Breast epithelium (tissue), 4 donors: ENCODE results near the gene LRRC3B. TPM values are rescaled to one million over a fixed set of nuclear protein-coding genes. Genes with fewer than 3 reads are reported as not detected.

ENCODE experiments used
- DNase-seq, 2 donors: peaks; one replicate each; pipeline ENCODE4 v3.0.0-alpha.2; 2019; ENCODE audit warnings: low spot score in 2 of 2
- H3K27ac ChIP-seq, 2 donors: fragments of 200-600 bp; sonication (generic) in 1 of 2; one replicate each; pipeline ENCODE4 v1.5.1; 2016 to 2019; ENCODE audit warnings: mild to moderate bottlenecking in 1 of 2
- H3K27me3 ChIP-seq, 2 donors: fragments of 200-600 bp; sonication (generic) in 1 of 2; one replicate each; pipeline versions ENCODE4 v1.5.1 to v1.6.0; 2017 to 2019; ENCODE audit warnings: control low read depth in 1 of 2, mild to moderate bottlenecking in 1 of 2
- H3K36me3 ChIP-seq: fragments of 200-600 bp; one replicate; pipeline ENCODE4 v1.5.1; 2019
- H3K4me1 ChIP-seq, 2 donors: fragments of 200-600 bp; sonication (generic); one replicate each; pipeline ENCODE4 v1.5.1; 2016 to 2019; ENCODE audit warnings: control low read depth in 1 of 2
- H3K4me3 ChIP-seq, 3 donors: fragments of 200-600 bp; sonication (generic); 1 replicate in 2 of 3; 2 replicates in 1 of 3; pipeline ENCODE4 v1.5.1; 2016 to 2019; ENCODE audit warnings: mild to moderate bottlenecking in 3 of 3, moderate library complexity in 2 of 3
- H3K9me3 ChIP-seq, 2 donors: fragments of 200-600 bp; sonication (generic) in 1 of 2; one replicate each; pipeline ENCODE4 v1.5.1; 2016 to 2019; ENCODE audit warnings: control low read depth in 1 of 2
- POLR2A ChIP-seq: fragments of 450-650 bp; IDR thresholded peaks from one replicate; pipeline ENCODE4 v1.6.1; 2016; ENCODE audit warnings: antibody characterized with exemption, mild to moderate bottlenecking, moderate library complexity
- POLR2AphosphoS5 ChIP-seq, 3 donors: sonication (generic); formaldehyde crosslinking; IDR thresholded peaks; one replicate each; pipeline ENCODE4 v1.6.1; 2017; ENCODE audit warnings: antibody characterized with exemption in 3 of 3
- intact Hi-C: fragments of 100-400 bp; cut with DNase I; formaldehyde crosslinking; loops from one replicate; pipeline ENCODE4 v1.15.1; 2023; ENCODE audit warnings: low total_unique reads
- total RNA-seq, 3 donors: library from RNA; depleted of rRNA; stranded (reverse); fragments of >200 nt; gene quantifications; one replicate each; pipeline ENCODE4 v1.1.0, GENCODE V29; 2016
- TF ChIP-seq, protein P1 (sequence below), 3 donors: fragments of 450-650 bp; IDR thresholded peaks; one replicate each; pipeline ENCODE4 v1.5.1; 2016 to 2017; ENCODE audit warnings: antibody characterized with exemption in 3 of 3, mild to moderate bottlenecking in 3 of 3, moderate library complexity in 3 of 3

Gene LRRC3B
- total RNA-seq, 3 donors from 2014 or later, result 0.66 to 1.2 TPM; not detected in 1

DNA sequence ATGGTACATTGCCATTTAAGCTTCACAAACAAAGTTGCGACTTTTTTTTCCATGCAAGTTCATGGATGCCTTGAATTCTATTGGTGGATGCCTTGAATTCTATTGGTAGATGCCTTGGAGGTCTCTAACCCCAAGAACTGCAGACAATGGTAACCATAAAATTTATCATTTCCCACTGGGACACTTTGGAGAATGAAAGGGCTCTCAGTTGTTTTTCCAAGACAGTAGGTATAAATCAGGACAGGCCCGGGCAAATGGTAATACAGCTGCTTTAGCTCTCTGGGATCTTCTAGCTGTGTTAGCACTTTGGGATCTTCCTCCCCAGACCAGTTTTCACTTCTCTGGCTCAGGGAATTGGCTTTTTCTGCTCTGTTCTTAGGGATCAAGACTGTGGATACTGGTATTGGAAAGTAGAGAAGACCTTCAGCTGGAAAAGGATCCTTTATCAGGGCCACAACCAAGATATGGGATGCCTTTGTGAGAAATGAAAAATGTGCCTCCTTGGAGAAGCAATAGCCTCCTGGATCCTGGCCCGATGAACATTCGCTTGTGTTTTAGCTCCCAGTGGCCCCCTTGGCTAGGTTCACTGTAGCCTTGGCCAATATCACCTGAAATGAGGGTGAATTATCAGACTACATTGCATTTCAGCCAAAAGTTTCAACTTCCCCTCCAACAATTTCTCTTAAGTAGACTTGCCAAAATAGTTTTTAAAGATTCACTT is 8.3 kb downstream of the LRRC3B start:
- TF ChIP-seq POLR2A (no peak), POLR2AphosphoS5 (IDR thresholded peaks at IDR 0.05) (no peak)
- TF ChIP-seq, protein P1, sequence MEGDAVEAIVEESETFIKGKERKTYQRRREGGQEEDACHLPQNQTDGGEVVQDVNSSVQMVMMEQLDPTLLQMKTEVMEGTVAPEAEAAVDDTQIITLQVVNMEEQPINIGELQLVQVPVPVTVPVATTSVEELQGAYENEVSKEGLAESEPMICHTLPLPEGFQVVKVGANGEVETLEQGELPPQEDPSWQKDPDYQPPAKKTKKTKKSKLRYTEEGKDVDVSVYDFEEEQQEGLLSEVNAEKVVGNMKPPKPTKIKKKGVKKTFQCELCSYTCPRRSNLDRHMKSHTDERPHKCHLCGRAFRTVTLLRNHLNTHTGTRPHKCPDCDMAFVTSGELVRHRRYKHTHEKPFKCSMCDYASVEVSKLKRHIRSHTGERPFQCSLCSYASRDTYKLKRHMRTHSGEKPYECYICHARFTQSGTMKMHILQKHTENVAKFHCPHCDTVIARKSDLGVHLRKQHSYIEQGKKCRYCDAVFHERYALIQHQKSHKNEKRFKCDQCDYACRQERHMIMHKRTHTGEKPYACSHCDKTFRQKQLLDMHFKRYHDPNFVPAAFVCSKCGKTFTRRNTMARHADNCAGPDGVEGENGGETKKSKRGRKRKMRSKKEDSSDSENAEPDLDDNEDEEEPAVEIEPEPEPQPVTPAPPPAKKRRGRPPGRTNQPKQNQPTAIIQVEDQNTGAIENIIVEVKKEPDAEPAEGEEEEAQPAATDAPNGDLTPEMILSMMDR (IDR thresholded peaks at IDR 0.05), result no peak
- Histone ChIP-seq H3K36me3 (no peaks in the 10 kb centered on the region), H3K9me3 (no peaks in the 10 kb centered on the region), H3K27me3 (no peaks in the 10 kb centered on the region), H3K4me1 (no peaks in the 10 kb centered on the region), H3K27ac (no peak overlapping the region), H3K4me3 (no peak overlapping the region)
- DNase-seq, result no peak
- intact Hi-C loops, result no loop called here

- intact Hi-C loops, result no loop called here
- Histone ChIP-seq H3K4me3 (no peak overlapping the region), H3K9me3 (no peaks in the 10 kb centered on the region), H3K27ac (no peak overlapping the region), H3K4me1 (no peaks in the 10 kb centered on the region), H3K27me3 (no peaks in the 10 kb centered on the region), H3K36me3 (no peaks in the 10 kb centered on the region)
- DNase-seq, result no peak
- TF ChIP-seq POLR2A (no peak), POLR2AphosphoS5 (IDR thresholded peaks at IDR 0.05) (no peak)
- TF ChIP-seq, protein P1 (IDR thresholded peaks at IDR 0.05), result no peak
These were observed 8.8 kb downstream of the LRRC3B start for GRCh38 chr3:26631390-26631738.

- Histone ChIP-seq H3K4me1 (no peaks in the 10 kb centered on the region), H3K9me3 (no peaks in the 10 kb centered on the region), H3K4me3 (no peak overlapping the region), H3K27ac (no peak overlapping the region), H3K36me3 (no peaks in the 10 kb centered on the region), H3K27me3 (no peaks in the 10 kb centered on the region)
- no peak for DNase-seq
- TF ChIP-seq, protein P1 (IDR thresholded peaks at IDR 0.05), result no peak
- no peak for TF ChIP-seq POLR2A
- no peak for TF ChIP-seq POLR2AphosphoS5 (IDR thresholded peaks at IDR 0.05)
- intact Hi-C loops, result no loop called here
These were observed 12.0 kb downstream of the LRRC3B start for GRCh38 chr3:26634601-26635000.

DNA sequence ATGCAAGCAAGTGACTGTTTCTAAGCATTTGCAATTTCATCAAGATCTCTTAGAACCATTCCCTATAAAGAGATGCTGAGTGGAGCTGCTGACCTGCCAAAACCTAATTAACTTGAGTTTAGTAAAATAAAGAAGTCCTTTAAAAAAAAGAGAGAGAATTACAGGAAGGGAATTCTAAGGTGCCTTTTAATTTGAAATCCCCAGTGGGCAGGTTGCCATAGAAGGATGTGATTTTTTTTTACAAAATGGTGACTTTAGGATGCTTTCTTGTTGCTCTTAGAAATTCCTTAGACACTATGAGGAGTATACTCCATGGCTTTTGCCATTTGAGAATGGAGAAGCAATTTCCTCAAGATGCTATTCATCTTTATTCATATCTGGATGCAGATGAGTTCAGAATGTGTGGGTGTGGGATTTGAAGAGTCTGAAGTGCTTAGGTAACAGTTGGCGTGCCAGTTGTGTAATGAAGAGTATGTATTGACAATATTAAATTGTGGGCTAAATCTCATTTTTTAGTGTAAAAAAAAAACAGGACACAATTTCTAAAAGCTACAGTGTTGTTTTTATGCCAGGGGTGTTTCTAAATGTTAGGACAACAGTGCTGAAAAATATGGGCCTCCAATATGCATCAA is 13.6 kb downstream of the LRRC3B start:
- H3K4me1 ChIP-seq, result no peaks in the 10 kb centered on the region
- H3K9me3 ChIP-seq, result no peaks in the 10 kb centered on the region
- H3K4me3 ChIP-seq, result no peak overlapping the region
- DNase-seq, result no peak
- TF ChIP-seq POLR2AphosphoS5 (IDR thresholded peaks at IDR 0.05) (no peak), POLR2A (no peak)
- TF ChIP-seq, protein P1 (IDR thresholded peaks at IDR 0.05), result no peak
- H3K27me3 ChIP-seq, result no peaks in the 10 kb centered on the region
- H3K27ac ChIP-seq, result no peak overlapping the region
- no peaks in the 10 kb centered on the region for H3K36me3 ChIP-seq
- intact Hi-C loops, result no loop called here

DNA sequence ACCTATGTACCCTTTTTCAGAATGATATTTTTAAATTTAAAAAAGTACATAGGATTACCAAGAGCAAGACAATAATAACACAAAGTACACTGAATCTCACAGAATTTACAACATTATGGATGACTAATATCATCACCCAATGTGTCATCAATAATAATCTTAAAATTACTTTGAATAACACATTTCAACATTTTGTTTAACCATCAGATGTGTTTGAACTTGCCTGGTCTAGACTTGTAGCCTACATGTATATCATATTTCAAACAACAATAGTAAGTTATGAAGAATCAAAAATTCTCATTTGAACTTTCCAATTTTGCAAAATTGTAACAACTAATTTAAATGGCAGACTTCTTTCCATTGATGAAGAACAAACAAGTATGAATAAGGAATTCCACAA is 15.1 kb downstream of the LRRC3B start:
- intact Hi-C loops, result no loop called here
- TF ChIP-seq POLR2AphosphoS5 (IDR thresholded peaks at IDR 0.05) (no peak), POLR2A (no peak)
- TF ChIP-seq, protein P1 (IDR thresholded peaks at IDR 0.05), result no peak
- no peaks in the 10 kb centered on the region for H3K27me3 ChIP-seq
- no peaks in the 10 kb centered on the region for H3K36me3 ChIP-seq
- no peaks in the 10 kb centered on the region for H3K4me1 ChIP-seq
- H3K27ac ChIP-seq, result no peak overlapping the region
- no peaks in the 10 kb centered on the region for H3K9me3 ChIP-seq
- no peak for DNase-seq
- no peak overlapping the region for H3K4me3 ChIP-seq
